ENCODE measurements around the gene SFR1. TPM values are rescaled to one million over a fixed set of nuclear protein-coding genes. Genes with fewer than 3 reads are reported as not detected.

SFR1 gene
- total and polyA plus RNA-seq, 8 donors = 0.58 to 13.1 (median 4.8) TPM

- peaks cover 0 to 4% (median 0%) of the 10 kb centered on the region in 3 donors for H3K27me3 ChIP-seq
- 60 to 72% (median 65%) methylated on average over 5 of the region's 5 CpGs for WGBS, 5 donors
- intact Hi-C loops (cut with DNase I; ENCODE audit: low total_unique reads) = loop anchor here (10.0 kb wide), 1 partner anchor 86 kb away; no protein-coding TSS in a partner anchor
- no peak for DNase-seq
- H3K4me3 ChIP-seq = no peak overlapping the region
- TF ChIP-seq EP300 (IDR thresholded peaks at IDR 0.05) = no peak
- no peaks in the 10 kb centered on the region for H3K36me3 ChIP-seq
- no peaks in the 10 kb centered on the region for H3K9me3 ChIP-seq
- no peaks in the 10 kb centered on the region for H3K4me1 ChIP-seq
- H3K27ac ChIP-seq = no peak overlapping the region
Observed at GRCh38 chr10:104139221-104139620, 17.2 kb downstream of the SFR1 start.

GRCh38 chr10:104142081-104142480 lies 20.1 kb downstream of the SFR1 start:
- Histone ChIP-seq H3K36me3 (no peaks in the 10 kb centered on the region), H3K4me3 (no peak overlapping the region), H3K27me3 (peaks cover 0 to 3% (median 0%) of the 10 kb centered on the region in 3 donors), H3K27ac (no peak overlapping the region), H3K9me3 (no peaks in the 10 kb centered on the region), H3K4me1 (no peaks in the 10 kb centered on the region)
- TF ChIP-seq POLR2A (IDR thresholded peaks at IDR 0.05) = no peak
- no peak for TF ChIP-seq POLR2AphosphoS5 (IDR thresholded peaks at IDR 0.05)
- no peak for TF ChIP-seq CTCF (IDR thresholded peaks at IDR 0.05)
- TF ChIP-seq EP300 (IDR thresholded peaks at IDR 0.05) = no peak
- no peak for DNase-seq
- WGBS, 5 donors = 17 to 42% (median 31%) methylated on average over 1 of the region's 1 CpG
- intact Hi-C loops (cut with DNase I; ENCODE audit: low total_unique reads) = no loop called here

DNA sequence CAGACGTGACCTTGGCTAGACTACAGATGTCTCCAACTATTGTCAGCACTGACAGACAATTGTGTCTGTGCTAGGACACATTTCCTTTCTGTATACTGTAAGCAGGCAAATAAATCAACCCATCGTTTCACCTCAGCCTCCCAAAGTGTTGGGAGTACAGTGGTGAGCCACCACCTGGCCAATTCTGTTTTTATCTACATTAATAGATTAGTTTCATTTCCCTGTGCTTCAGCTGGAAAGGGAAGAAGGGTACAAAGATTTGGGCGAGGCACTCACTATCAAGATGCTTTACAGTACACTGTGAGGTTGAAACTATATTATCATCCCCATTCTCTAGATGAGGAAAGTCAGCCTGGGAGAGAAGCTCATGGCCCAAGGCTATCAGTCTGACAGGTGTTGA lies 21.9 kb downstream of the SFR1 start:
- TF ChIP-seq EP300 (IDR thresholded peaks at IDR 0.05) (no peak), POLR2AphosphoS5 (IDR thresholded peaks at IDR 0.05) (no peak), POLR2A (IDR thresholded peaks at IDR 0.05) (no peak), CTCF (IDR thresholded peaks at IDR 0.05) (no peak)
- intact Hi-C loops (cut with DNase I; ENCODE audit: low total_unique reads) = no loop called here
- Histone ChIP-seq H3K4me3 (no peak overlapping the region), H3K27ac (no peak overlapping the region), H3K4me1 (no peaks in the 10 kb centered on the region), H3K9me3 (no peaks in the 10 kb centered on the region), H3K27me3 (peaks cover 0 to 3% (median 0%) of the 10 kb centered on the region in 3 donors), H3K36me3 (no peaks in the 10 kb centered on the region)
- 54 to 69% (median 64%) methylated on average over 3 of the region's 3 CpGs for WGBS, 5 donors
- no peak for DNase-seq

GRCh38 chr10:104144931-104145330 lies 23.0 kb downstream of the SFR1 start:
- WGBS, 5 donors = 55 to 72% (median 60%) methylated on average over 4 of the region's 4 CpGs
- Histone ChIP-seq H3K4me3 (no peak overlapping the region), H3K27ac (no peak overlapping the region), H3K36me3 (no peaks in the 10 kb centered on the region), H3K27me3 (peaks cover 0 to 3% (median 0%) of the 10 kb centered on the region in 3 donors), H3K4me1 (no peaks in the 10 kb centered on the region), H3K9me3 (no peaks in the 10 kb centered on the region)
- TF ChIP-seq POLR2AphosphoS5 (IDR thresholded peaks at IDR 0.05) (no peak), POLR2A (IDR thresholded peaks at IDR 0.05) (no peak), CTCF (IDR thresholded peaks at IDR 0.05) (no peak), EP300 (IDR thresholded peaks at IDR 0.05) (no peak)
- intact Hi-C loops (cut with DNase I; ENCODE audit: low total_unique reads) = no loop called here
- no peak for DNase-seq

DNA sequence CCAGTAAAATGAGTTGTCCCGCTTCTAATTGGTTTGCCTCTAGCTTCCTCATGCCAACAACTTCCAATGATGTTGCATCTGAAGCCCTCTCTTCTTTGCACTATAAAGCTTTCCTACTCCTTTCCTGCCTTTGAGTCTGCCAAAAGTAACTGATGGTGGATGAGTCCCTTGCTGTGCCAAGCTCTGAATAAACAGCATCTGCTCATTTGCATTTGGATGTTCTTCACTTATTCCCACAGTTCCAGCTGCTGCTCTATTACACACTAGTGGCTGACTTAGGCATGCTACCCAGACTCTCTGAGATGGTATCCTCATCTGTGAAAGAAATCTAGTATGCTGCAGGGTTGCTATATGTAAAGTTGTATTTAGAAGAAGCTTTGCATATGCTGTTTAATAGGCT lies 24.9 kb downstream of the SFR1 start:
- peaks cover 0 to 12% (median 8%) of the 10 kb centered on the region in 4 donors for H3K9me3 ChIP-seq
- H3K4me1 ChIP-seq = no peaks in the 10 kb centered on the region
- H3K36me3 ChIP-seq = no peaks in the 10 kb centered on the region
- H3K27me3 ChIP-seq = no peaks in the 10 kb centered on the region
- intact Hi-C loops (cut with DNase I; ENCODE audit: low total_unique reads) = no loop called here
- WGBS, 5 donors = 72 to 100% (median 93%) methylated on average over 1 of the region's 1 CpG
- H3K27ac ChIP-seq = no peak overlapping the region
- TF ChIP-seq EP300 (IDR thresholded peaks at IDR 0.05) (no peak), CTCF (IDR thresholded peaks at IDR 0.05) (no peak), POLR2A (IDR thresholded peaks at IDR 0.05) (no peak), POLR2AphosphoS5 (IDR thresholded peaks at IDR 0.05) (no peak)
- no peak for DNase-seq
- no peak overlapping the region for H3K4me3 ChIP-seq
